ENCODE results near the gene USP16. TPM values are rescaled to one million over a fixed set of nuclear protein-coding genes. Genes with fewer than 3 reads are reported as not detected.

USP16 gene
- total and polyA plus RNA-seq, 2 of the 13 experiments (the other 11 are each of a cell fraction or from before 2014, with no cell fraction given): 16.5 to 46.9 TPM

DNA sequence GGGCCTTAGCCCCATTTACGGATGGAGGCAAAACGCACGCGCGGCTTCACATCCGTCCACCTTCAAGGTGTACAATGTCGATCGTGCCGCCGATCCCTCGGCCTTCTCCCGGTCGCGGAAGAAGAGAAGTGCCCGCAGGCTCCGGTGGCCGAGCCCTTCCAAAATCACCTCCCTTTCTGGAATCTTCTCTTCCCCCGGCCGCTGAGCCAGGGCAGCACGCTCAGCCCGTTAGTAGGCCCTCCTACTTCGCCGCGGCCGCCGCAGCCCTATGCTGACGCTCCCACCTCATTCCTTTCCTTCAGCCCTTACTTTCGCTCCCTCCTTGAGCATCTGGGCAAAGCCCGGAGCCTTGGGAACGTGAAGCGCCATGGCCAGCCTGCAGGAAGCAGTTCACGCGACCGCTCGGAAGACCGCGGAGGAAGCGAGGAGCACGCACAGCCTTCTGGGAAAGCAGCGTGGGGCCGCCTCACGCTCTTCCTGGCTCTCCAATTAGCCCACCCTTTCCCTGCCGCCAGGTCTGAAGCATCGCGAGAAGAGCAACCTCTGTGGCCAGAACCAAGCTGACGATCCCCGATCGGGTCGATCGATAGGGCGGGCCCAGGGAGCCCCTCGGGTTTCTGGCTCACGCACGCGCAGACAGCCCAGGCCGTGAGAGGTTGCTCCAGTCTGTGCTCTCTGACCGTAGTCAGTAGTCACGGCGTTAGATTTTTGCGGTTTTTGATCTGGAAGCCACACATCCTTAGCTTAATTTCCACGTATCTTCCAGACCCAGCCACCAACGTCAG lies 48.9 kb downstream of the USP16 start, which contains the start of gene CCT8 (continued):
- TF ChIP-seq ETV6 (CRISPR knock-in tag; conservative IDR thresholded peaks at IDR 0.05) (no peak), ZNF350 (CRISPR knock-in tag; IDR thresholded peaks at IDR 0.05; ENCODE audit: borderline replicate concordance, low read depth) (peak; percentile 90; the same call in 1 of the 2 replicates), SAP130 (CRISPR knock-in tag; IDR thresholded peaks at IDR 0.05; ENCODE audit: low read depth) (peak; percentile 94), DNMT1 (CRISPR knock-in tag; IDR thresholded peaks at IDR 0.05) (0 out of 2 replicates have a peak, but pooled peaks have one; percentile 46), BCLAF1 (IDR thresholded peaks at IDR 0.05) (no peak), JUNB (CRISPR knock-in tag; IDR thresholded peaks at IDR 0.05; ENCODE audit: borderline replicate concordance) (no peak), ZMAT3 (CRISPR knock-in tag; conservative IDR thresholded peaks at IDR 0.05) (peak; percentile 73), EHMT2 (IDR thresholded peaks at IDR 0.05; ENCODE audit: borderline replicate concordance, low read depth, low read length) (peak; percentile 55; the same call in 1 of the 2 replicates), ATF3 (CRISPR knock-in tag; IDR thresholded peaks at IDR 0.05) (no peak; the same call in 1 of the 2 replicates), U2AF2 (IDR thresholded peaks at IDR 0.05; ENCODE audit: low read depth, low read length) (no peak), ZBTB42 (CRISPR knock-in tag; IDR thresholded peaks at IDR 0.05) (no peak), GABPA (IDR thresholded peaks at IDR 0.05; ENCODE audit: low read depth, low read length) (peak; percentile 59), GABPA (CRISPR knock-in tag; IDR thresholded peaks at IDR 0.05; ENCODE audit: low read depth) (peak; percentile 88), ZFP37 (CRISPR knock-in tag; IDR thresholded peaks at IDR 0.05; ENCODE audit: borderline replicate concordance) (no peak), ZSCAN25 (CRISPR knock-in tag; IDR thresholded peaks at IDR 0.05) (peak; percentile 83), ZZZ3 (CRISPR knock-in tag; IDR thresholded peaks at IDR 0.05; ENCODE audit: borderline replicate concordance) (peak; percentile 85), ZSCAN29 (CRISPR knock-in tag; conservative IDR thresholded peaks at IDR 0.05) (0 out of 2 replicates have a peak, but pooled peaks have one; percentile 54)
- TF ChIP-seq, protein P1, sequence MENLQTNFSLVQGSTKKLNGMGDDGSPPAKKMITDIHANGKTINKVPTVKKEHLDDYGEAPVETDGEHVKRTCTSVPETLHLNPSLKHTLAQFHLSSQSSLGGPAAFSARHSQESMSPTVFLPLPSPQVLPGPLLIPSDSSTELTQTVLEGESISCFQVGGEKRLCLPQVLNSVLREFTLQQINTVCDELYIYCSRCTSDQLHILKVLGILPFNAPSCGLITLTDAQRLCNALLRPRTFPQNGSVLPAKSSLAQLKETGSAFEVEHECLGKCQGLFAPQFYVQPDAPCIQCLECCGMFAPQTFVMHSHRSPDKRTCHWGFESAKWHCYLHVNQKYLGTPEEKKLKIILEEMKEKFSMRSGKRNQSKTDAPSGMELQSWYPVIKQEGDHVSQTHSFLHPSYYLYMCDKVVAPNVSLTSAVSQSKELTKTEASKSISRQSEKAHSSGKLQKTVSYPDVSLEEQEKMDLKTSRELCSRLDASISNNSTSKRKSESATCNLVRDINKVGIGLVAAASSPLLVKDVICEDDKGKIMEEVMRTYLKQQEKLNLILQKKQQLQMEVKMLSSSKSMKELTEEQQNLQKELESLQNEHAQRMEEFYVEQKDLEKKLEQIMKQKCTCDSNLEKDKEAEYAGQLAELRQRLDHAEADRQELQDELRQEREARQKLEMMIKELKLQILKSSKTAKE (CRISPR knock-in tag; IDR thresholded peaks at IDR 0.05; ENCODE audit: borderline replicate concordance): no peak
- TF ChIP-seq, protein P2, sequence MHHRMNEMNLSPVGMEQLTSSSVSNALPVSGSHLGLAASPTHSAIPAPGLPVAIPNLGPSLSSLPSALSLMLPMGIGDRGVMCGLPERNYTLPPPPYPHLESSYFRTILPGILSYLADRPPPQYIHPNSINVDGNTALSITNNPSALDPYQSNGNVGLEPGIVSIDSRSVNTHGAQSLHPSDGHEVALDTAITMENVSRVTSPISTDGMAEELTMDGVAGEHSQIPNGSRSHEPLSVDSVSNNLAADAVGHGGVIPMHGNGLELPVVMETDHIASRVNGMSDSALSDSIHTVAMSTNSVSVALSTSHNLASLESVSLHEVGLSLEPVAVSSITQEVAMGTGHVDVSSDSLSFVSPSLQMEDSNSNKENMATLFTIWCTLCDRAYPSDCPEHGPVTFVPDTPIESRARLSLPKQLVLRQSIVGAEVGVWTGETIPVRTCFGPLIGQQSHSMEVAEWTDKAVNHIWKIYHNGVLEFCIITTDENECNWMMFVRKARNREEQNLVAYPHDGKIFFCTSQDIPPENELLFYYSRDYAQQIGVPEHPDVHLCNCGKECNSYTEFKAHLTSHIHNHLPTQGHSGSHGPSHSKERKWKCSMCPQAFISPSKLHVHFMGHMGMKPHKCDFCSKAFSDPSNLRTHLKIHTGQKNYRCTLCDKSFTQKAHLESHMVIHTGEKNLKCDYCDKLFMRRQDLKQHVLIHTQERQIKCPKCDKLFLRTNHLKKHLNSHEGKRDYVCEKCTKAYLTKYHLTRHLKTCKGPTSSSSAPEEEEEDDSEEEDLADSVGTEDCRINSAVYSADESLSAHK (CRISPR knock-in tag; IDR thresholded peaks at IDR 0.05; ENCODE audit: borderline replicate concordance): 0 out of 2 replicates have a peak, but pooled peaks have one; percentile 33

Measured in HepG2 (cell line).